T follicular helper cell (primary cell): ENCODE results near the gene IGF2BP2.

Experiments
- DNase-seq: peaks from one replicate; pipeline ENCODE4 v3.0.0-alpha.2; 2020; ENCODE audit warnings: low read depth

IGF2BP2 gene

DNA sequence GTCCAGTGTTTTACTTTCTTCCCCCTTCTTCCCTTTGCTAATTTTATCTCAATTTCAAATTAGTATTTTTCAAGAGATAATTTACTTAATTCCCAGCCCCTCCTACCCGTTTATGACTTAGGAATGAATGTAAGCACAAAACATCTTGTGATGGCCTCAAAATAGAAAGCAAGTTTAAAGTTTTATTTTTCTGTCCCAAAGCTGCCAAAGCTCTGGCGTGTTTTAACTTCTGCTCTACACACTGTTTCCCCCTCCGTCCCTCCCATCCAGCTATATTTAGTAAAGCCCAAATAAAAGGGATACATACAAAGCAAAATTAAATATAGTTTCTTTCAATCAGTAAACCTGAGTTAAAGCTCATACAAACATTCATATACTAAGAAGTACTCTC, 59.9 kb downstream of the IGF2BP2 start:
- no peak for DNase-seq

DNA sequence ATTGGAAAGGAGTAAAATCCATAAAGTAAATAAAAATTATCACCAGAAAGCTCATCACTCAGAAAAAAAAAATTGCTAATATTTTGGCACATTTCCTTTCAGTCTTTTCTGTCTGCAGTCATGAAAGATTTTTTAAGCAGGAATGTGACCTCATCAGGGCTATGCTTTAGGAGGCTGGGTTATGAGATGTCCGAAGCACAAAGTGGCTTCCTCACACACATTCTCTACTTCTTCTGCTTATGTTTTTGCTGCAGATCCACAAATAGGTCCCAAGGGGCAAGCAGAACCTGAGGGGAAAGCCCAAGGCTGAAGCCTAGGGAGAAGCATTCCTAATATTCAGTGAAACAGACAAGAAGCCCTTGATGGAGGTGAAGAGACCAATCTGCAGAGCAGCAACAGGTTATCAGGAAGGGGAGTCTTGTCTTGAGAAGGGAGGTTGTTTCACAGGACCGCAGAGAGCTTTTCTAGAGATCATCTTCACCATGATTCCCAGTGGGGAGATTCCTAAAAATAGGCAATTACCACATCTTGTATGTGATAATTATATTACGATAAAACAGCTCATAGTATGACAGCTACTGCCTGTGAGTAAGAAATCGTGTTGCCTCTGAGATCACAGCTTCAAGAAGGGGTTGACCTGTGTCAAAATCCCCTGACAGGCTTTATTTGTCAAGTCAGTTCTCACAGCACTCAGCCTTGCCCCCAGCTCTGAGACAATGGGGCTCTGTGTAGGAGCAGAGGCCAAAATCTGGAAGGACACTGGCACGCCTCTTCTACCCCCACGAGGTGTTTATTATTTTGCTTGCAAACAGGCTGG, 60.5 kb downstream of the IGF2BP2 start:
- DNase-seq: no peak

DNA sequence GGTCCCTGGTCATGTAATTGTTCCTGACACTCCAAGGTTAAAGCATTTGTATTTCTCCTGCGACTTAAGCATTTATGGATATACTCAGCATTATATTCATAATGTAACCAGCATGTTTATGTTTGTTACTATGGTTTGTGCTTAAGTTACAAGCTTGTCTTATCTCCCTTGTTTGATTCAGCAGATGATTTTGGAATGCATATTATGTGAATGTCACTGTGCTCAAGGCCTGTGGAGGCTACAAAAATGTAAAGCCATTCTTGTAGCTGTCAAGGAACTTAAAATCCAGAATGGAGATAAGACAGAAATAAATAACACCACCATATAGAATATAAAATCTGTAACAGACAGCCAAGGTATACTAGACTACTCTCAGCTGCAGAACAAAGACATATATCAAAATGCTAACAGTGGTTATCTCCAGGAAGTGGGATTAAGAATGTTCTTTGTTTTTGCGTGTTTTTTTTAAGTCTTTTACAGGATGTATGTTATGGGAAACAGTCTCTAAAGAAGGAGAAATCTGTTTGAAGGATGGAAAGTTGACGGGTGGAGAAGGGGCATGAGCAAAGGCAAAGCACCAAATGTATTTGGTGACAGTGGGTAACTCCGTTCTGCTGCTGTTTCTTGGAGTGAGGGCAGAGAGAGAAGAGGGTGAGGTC, 61.4 kb downstream of the IGF2BP2 start:
- DNase-seq: no peak

DNA sequence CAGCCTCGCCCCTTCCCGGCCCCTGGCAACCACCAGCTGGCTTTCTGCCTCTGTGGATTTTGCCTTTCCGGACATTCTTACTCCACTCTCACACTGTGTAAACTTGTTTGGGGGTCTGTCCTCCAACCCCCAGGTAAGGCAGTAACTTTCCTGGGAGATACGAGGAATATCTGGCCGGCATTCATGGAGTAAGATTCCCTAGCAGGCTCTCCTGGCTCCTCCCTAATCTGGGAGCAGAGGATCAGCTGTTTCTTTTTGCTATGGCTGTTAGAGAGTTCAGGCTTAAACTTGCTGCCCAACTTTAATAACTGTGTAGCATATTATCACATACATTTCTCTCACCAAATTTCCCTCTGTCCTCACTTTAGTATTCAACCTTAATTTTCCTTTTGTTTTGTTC, 64.3 kb downstream of the IGF2BP2 start:
- no peak for DNase-seq

DNA sequence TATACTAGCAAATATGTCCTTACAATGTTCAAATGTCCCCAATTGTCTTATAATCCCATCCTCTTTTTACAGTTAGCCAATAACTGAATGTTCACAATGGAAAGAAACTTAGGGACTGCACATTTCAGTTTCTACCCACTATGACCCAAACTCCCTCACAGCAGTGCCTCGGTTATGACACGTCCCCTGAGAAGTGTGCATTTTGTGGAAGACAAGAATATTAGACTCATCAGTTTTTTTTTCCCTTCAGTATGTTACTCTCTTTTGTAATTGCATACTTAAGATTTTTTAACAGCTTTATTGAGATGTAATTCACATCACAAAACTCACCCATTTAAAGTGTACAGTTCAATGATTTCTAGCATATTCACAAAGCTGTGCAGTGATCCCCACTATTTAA, 64.8 kb downstream of the IGF2BP2 start:
- DNase-seq: no peak

DNA sequence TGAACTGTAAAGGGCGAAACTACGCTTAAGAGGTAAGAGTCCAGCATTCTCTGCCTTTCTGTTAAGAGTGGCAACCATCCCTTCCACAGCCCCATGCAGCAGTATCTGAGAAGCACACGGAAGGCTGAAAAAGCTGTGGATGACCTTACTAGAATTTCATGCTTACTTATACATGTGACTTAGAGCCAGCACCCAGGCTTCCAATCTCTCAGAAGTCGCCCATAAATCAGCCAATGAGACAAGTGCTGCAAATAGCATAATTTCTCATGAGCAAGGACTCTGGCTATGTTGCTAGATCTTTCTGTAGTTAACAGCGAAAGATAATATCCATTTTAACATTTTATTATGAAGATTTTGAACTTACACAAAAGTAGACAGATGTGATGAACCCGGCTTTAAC, 65.3 kb downstream of the IGF2BP2 start:
- no peak for DNase-seq

DNA sequence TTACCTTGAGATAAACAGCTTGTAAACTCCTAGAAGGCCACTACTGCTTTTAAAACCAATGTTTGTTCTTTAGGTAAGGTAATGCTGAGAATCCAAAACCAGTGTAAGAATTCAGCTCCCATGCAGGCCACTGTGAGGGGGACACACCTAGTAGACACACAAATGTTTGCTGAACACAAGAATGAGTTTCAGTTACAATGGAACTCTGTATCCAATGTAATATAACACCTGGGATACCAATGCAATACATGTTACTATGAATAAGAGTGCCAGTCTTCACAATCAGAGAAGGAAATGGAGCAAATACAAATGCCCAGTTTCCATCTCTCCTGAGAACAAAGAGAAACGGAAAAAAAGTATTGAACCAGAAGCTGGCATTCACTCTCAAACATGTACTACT, 65.9 kb downstream of the IGF2BP2 start:
- DNase-seq: no peak

DNA sequence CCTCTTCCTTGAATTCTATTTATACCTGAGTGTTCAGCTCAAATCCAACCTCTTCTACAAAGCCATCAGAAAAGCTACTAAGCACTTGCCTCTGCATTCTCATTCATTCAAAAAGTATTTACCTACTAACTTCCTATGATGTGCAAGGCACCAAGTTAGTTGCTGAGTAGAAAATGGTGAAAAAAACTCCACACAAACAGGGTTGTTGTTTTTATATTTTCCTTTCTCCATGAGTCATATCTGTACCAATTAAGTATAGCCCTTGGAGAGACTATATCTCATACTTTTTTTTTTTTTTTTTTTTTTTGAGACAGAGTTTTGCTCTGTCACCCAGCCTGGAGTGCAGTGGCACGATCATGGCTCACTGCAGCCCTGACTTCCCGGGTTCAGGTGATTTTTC, 67.7 kb downstream of the IGF2BP2 start:
- DNase-seq: no peak

DNA sequence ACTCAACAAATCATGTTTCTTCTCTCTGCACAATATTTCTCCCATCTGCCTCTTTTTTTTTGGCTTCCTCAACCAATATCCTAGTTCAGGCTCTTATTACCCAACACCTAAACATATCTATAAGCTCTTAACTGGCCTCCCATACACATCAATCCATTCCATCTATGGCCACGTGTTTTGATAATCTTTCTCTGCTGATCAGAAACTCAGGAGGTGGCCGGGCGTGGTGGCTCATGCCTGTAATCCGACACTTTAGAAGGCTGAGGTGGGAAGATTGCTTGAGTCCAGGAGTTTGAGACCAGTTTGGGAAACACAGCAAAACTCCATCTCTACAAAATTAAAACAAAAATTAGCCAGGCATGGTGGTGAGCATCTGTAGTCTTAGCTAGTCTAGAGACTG, 68.4 kb downstream of the IGF2BP2 start:
- DNase-seq: no peak

DNA sequence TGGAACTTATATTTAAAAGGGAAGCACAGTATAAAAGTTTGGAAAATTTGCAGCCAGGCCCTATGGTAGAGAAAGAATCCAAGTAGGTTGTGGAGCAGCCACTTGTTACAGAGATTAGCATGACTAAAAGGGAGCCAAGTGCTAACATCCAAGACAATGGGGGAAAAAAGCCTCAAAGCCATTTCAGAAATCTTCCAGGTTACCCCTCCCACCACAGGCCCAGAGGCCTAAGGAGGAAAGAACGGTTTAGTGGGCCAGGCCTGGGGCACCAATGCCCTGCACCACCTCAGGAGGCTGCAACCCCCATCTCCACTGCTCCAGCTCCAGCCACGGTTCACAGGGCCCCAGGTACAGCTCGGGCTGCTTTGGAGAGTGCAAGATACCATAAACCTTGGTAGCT, 69.9 kb downstream of the IGF2BP2 start:
- no peak for DNase-seq

DNA sequence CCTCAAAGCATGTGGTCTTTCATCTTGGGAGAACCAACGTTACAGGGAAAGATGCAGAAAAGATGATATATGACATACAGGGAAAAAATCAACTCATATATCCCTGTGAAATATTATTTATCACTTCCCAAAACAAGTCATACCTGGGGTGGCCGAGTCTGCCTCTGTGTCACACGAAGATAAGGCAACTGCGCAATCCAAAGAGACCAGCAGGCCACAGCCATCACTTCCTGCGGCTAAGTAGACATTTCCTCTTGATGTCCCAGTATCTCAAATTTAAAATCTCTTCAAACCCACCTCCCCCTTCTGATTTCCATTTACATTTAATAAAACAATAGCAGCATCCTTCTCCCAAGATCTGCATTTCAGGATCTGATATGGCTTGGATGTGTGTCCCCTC, 71.5 kb downstream of the IGF2BP2 start:
- DNase-seq: no peak

DNA sequence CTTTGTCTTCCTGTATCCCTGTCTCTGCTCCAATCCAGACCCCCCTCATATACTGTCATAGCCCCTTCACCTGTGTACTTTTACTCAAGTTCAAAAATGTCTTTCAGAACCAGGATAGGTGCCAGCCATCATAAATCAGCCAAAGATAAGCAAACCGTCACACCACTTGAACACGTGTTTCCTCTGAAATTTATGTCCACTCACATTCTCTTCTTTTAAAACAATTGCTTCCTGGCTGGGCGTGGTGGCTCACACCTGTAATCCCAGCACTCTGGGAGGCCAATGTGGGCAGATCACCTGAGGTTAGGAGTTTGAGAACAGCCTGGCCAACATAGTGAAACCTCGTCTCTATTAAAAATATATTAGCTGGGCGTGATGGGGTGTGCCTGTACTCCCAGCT, 74.1 kb downstream of the IGF2BP2 start:
- DNase-seq: no peak

DNA sequence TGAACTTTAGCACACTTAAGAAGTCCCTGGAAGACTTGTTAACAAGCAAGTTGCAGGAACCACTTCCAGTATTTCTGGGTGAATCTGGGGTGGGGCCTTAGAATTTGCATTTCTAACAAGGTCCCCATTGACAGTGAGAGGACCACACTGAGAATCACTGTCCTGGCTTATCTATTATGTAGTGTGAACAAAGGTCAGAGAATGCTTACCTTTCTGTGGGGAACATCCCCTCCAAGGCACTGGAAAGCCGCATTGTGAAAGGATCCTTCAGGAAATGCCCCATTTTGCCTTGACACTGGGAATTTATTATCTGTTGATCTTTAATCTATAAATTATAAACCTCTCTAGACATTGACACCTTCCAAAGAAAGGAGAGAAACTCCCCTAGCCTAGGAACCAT, 74.8 kb downstream of the IGF2BP2 start:
- no peak for DNase-seq

DNA sequence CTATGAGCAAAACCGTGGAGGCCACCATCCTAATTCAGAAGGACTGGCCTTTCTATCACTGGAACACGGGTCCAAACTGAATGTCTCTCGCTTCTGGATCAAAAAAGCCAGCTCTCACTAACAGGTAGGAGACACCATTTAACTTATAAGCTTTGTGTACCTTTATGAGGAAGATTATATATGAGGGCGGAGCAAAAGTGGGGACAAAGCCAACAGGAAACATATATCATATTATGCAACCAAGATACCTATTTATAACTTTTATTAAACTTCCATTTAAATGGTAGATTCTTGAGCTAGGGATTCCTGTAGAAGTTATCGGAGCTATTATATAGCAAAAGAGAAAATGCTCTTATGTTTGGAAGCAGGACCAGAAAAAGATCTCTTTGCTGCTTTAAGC, 78.4 kb downstream of the IGF2BP2 start:
- no peak for DNase-seq

DNA sequence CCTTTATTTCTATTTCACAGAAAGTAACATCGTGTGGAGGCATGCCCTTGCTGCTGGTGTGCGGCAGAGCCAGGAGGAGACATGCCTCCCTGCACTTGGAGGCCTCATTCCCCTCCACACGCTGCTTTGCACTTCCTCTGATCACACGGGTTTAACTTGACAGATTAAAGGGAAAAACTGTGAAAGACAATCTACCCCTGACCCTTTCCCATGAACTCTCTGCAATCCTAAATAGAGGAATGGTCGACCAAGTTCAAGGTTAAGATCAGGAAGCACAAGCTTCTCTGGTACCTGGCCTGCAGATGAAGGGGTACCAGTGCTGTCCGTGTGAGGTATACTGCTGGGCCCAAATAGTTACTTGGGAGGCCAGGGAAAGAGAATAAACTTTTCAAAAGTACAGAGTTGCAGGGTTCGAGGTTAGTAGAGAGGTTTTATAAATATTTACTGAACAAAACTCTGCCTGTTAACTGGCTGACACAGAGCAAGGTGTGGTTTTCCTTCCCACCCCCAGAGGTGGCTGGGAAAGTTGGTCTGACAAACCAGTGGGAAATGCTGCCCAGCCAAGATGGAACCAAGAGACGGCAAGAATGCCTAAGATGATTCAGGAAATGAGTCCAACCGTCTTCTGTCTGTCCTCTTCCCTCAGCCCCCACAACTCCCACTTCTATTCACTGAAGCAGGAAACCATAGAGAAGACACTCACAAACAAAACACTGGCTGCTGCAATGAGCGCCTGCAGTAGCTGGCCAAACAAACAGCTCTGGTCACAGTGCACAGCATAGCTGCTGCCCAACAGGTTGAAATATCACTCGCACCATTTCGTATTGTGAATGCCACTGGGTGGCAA, 79.6 kb downstream of the IGF2BP2 start:
- DNase-seq: no peak

DNA sequence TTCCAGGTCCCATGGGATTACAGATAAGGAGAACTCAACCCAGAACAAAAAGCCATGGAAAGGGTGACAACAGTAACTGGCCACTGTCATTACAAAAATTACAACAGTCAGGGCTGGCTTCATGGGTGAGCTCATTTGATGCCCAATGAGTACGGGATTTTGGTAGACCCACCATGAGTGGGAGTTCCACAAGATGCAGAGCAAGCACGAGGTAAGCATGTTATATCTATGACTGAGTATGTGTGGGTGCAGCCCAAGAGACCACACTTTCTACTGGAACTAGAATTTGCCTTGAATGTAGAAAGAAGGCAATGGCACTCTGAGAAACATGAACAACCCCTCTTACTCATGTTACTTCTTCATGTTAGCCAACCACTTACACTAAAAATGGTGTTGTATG, 83.3 kb downstream of the IGF2BP2 start:
- DNase-seq: no peak

DNA sequence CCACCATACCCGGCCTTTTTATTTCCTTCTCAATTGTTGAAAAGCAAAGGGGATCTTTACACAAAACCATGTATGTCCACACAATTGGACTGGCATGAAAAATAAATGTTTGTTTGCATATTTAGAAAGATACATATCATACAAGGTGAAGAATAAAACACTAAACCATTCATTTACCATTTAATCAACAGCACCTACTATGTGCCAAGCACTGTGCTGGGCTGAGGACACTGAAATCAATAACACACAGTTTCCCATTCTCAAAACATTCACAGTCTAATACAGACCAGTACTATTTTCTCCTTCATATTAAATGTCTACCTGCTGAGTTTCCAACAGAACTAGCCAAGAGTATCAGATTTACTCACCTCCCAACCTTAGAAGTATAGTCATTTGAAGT, 84.7 kb downstream of the IGF2BP2 start:
- no peak for DNase-seq

DNA sequence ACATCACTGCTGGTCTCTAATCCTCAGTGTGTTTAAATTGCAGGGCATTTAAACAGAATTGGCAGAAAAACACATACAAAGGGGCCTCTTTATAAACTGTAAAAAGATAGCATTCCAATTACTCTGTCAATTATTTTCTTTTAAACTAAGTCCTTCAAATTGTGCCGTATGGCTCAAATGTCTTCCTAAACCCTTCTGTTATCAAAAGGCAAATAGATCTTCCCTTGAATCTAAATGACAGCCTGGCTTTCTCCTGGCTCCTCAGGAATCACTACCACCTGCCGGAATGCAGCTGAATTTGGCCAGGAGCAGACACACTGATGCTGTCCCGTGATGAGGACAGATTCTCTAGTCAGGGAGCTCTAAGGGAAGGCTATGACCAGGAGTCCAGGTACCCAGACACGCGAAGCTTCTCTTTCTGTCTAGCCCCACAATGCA, 85.6 kb downstream of the IGF2BP2 start:
- no peak for DNase-seq

DNA sequence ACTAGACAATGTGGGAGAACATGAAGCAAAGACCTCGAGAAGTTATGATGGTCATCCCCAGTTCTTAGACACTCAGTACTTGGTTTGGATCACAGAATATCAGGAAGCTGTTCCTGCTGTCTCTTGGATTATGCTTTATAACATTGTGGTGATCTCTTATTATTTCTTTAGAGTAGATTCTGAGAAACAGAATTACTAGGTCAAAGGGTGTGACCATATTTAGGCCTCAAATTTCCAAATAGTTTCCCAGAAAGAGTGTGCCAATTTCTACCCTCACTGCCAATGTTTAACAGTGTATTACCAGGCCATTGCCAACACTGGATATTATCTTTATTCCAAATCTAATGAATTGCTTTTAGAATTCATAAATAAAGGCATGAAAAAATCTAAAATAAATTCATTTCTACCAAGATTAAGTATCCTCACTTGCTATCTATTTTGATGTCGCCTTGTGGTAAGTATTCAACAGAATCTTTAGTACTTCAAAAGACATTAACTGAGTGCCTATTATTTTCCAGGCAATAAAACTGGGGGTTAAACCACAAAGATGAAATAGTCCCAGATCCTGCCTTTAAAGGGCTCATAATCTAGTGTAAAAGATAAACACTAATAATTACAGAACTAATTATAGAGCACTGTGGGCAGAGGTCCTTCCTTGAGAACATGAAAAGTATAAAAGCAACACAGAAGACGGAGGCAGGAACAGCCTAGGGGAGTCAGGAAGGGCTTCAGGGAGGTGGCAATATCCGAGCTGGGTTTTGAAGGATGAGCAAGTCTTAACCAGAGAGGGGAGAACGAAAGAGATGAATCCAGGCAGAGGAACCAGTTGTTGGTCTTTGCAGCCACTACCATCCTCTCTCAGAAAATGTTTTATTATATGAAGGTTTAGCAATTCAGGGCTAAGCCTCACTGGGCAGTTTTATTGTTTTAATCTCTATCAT, 86.8 kb downstream of the IGF2BP2 start:
- DNase-seq: no peak

DNA sequence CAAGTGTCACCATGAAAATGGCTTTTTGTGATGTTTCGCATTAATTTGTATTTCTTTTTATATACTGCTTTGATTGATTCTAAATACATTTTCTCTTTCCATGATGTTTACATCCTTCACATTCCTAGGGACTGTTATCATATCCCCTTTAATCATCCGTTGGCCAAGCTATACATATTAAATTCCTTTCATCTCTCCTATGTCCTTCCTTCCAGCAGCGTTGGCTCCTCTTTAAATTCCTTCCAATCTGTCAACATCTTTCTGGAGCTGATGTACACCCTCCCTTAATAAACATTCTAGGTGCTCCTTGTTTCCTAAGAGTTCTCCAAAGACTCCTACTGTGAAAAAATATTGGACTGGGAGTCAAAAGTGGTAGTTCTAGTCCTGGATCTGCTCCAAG, 87.8 kb downstream of the IGF2BP2 start:
- DNase-seq: no peak

DNA sequence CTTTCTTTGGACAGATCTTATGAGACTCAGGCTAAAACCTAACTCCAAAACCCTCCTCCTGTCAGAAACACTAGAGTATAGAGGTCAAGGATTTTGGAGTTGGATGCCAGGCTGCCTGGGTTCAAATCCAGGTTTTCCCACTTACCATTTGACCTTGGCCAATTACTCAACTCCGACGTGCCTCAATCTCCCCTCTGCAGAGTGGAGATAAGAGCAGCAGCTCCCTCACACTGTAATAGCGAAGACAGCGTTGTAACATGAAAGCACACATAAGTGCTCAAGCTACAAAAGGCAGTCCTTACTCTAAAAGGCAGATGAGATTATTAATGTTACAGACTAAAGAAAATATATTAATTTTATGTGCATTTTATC, 90.1 kb downstream of the IGF2BP2 start:
- DNase-seq: no peak
